Measurements from ENCODE around the gene DMAC2. TPM values are rescaled to one million over a fixed set of nuclear protein-coding genes. Genes with fewer than 3 reads are reported as not detected.
"Not testable (repeated sequence)": the region's sequence is repeated elsewhere in the genome, so short reads cannot be mapped to it uniquely, and the experiment has no call there.

The DMAC2 gene
- total RNA-seq, 1 donor from 2014 or later, result 21.2 TPM

GRCh38 chr19:41443813-41444455 lies 4.2 kb upstream of the DMAC2 start:
- peak; percentile 38 for DNase-seq (ENCODE audit: low spot score)

GRCh38 chr19:41442473-41443355 lies 3.0 kb upstream of the DMAC2 start, which contains the start of gene ERICH4:
Gene ERICH4 (plus strand): TSS chr19:41443156. CDS start chr19:41443170, 14 bp downstream.
- DNase-seq (ENCODE audit: low spot score), result peak; percentile 36
- no peak for ATAC-seq

More at GRCh38 chr19:41443813-41444455, 4.2 kb upstream of the DMAC2 start:
- ATAC-seq, result no peak

DNA sequence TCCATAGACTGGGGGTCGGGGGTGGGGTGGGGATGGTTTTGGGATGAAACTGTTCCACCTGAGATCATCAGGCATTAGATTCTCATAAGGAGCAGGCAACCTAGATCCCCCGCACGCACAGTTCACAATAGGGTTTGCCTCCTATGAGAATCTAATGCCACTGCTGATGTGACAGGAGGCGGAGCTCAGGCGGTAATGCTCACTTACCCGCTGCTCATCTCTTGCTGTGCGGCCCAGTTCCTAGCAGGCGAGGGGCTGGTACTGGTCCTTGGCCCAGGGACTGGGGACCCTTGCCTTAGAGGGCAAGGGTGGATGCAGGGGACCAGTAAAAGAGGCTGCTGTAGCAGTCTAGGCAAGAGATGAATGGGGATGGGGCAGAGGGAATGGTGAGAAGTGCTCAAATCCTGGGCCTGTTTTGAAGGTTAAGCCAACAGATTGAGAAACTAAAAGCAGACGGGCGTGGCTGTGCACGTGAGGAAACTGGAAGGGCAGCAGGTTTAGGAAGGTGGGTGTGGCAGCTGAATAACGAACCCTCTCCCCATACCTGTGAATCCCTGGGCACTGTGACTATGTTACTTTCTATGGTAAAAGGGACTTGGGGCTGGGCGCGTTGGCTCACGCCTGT lies 1.7 kb upstream of the DMAC2 start:
- DNase-seq (ENCODE audit: low spot score) (peak; percentile 37), ATAC-seq (no peak)

GRCh38 chr19:41437944-41438574 lies 1.7 kb downstream of the DMAC2 start:
- no peak for DNase-seq (ENCODE audit: low spot score)

DNA sequence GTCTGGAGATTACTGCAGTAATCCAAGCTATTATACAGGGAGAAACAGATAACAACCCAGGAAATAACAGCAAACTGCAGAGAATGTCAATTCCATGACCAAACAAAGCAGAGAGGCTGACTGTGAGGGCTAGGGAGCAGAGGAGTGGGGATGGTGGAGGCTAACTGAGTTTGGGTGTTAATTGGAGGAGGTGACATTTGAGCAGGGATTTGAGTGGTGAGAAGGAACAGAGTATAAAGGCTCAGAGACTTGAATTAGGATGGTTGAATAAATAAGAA lies 3.1 kb downstream of the DMAC2 start:
- ATAC-seq (no peak), DNase-seq (ENCODE audit: low spot score) (no peak)

More at GRCh38 chr19:41437944-41438574, 1.7 kb downstream of the DMAC2 start:
- no peak for ATAC-seq

- DNase-seq (ENCODE audit: low spot score), result no peak
- ATAC-seq, result no peak
These were observed 3.6 kb downstream of the DMAC2 start for GRCh38 chr19:41435936-41436673.

DNA sequence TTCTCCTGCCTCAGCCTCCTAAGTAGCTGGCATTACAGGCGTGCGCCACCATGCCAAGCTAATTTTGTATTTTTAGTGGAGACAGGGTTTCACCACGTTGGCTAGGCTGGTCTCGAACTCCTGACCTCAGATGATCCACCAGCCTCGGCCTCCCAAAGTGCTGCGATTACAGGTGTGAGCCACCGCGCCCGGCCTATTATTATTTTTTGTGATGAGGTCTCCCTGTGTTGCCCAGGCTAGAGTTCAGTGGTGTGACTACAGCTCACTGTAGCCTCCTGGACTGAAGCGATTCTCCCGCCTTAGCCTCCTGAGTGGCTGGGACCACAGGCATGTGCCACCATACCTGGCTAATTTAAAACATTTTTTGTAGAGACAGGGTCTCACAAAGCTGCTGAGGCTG lies 4.3 kb downstream of the DMAC2 start:
- not testable (repeated sequence) for ATAC-seq; DNase-seq (ENCODE audit: low spot score)

GRCh38 chr19:41434450-41434849 lies 5.3 kb downstream of the DMAC2 start:
- ATAC-seq (no peak), DNase-seq (ENCODE audit: low spot score) (no peak)

DNA sequence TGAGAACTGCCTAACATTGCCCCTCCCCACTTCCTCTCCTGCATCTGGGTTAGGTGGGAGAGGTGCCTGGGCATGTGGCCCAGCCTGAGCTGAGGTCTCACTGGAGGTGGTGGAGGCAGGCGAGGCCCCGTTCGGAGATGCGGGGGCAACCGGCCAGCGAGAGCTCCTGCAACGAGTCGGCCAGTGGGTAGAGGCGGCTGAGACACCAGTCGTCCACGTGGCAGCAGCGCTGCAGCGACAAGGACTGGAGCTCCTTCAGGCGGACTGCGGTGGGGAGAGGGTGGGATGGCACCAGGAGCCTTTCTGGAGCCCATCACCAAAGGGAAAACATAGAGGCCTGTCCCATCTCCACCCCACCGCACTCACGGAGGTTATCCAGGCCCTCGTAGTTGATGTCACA lies 6.5 kb downstream of the DMAC2 start:
- DNase-seq (ENCODE audit: low spot score) (no peak), ATAC-seq (no peak)

GRCh38 chr19:41431426-41432386 lies 8.0 kb downstream of the DMAC2 start:
- DNase-seq (ENCODE audit: low spot score), result peak; percentile 77

GRCh38 chr19:41430922-41431321 lies 8.8 kb downstream of the DMAC2 start:
- DNase-seq (ENCODE audit: low spot score), result no peak
- no peak for ATAC-seq

More at GRCh38 chr19:41431426-41432386, 8.0 kb downstream of the DMAC2 start:
- ATAC-seq, result peak; percentile 85

GRCh38 chr19:41428481-41428859 lies 11.2 kb downstream of the DMAC2 start:
- ATAC-seq, result no peak
- no peak for DNase-seq (ENCODE audit: low spot score)

GRCh38 chr19:41427647-41428480 lies 11.8 kb downstream of the DMAC2 start:
- DNase-seq (ENCODE audit: low spot score) (no peak), ATAC-seq (no peak)

DNA sequence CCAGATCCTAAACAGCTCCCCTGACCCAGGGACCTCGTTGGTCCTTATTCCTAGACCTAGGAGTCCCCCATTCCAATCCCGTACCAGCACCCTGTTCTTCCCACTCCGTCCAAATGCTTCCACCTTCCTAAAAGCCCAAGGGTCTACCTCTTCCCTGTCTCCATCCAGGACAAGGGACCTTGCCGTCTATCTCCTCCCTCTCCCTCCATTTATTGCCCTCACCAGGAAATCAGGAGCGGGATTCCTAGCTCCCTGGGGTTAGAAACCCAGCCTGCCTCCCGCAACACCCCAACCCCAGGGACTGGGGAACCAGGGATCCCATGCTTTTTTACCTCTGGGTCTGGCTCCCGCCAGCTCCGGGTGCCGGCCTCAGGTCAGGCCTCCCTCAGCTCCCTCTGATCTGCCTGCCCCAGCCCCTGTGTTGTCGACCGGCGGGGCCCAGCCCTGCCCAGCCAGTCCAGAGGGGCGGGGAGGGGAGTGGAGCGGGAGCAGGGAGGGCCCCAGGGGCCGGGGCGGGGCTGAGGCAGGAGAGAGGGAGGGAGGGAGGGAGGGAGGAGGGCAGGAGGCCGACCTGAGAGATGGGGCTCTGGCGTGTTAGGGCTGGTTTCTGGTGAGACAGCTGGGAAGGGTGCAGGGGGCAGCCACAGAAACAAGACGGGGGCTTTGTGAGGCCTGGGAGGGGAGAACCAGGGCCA lies 12.6 kb downstream of the DMAC2 start, which contains the start of gene B3GNT8:
Gene B3GNT8 (minus strand): TSS at position 423 of the 695 bp plus-strand sequence. CDS start 596 bp downstream, outside the sequence.
- DNase-seq (ENCODE audit: low spot score) (no peak), ATAC-seq (peak; percentile 35)

GRCh38 chr19:41426116-41426841 lies 13.4 kb downstream of the DMAC2 start:
- DNase-seq (ENCODE audit: low spot score) (no peak), ATAC-seq (no peak)

GRCh38 chr19:41425174-41426115 lies 14.3 kb downstream of the DMAC2 start:
- DNase-seq (ENCODE audit: low spot score) (no peak), ATAC-seq (no peak)

Data from left lobe of liver (tissue), 2 donors.